Measurements from ENCODE around the gene JMJD1C. TPM values are rescaled to one million over a fixed set of nuclear protein-coding genes. Genes with fewer than 3 reads are reported as not detected.

JMJD1C gene
- total RNA-seq, 1 experiment from 2014 or later, result 66.3 TPM

GRCh38 chr10:63288170-63288569 is 177.6 kb downstream of the JMJD1C start:
- peaks cover 11 to 20% of the 10 kb centered on the region in 2 experiments for H3K4me1 ChIP-seq (ENCODE audit: control insufficient read depth in 1 of 2, insufficient read depth in 2 of 2, low read length in 2 of 2)
- no peaks in the 10 kb centered on the region for H3K27me3 ChIP-seq (ENCODE audit: insufficient read depth, low read length)
- H3K79me2 ChIP-seq (ENCODE audit: insufficient read depth, low read length), result peaks cover 46% of the 10 kb centered on the region
- no peaks in the 10 kb centered on the region for H3K36me3 ChIP-seq (ENCODE audit: control insufficient read depth in 1 of 2, insufficient read depth in 2 of 2, low read length in 2 of 2)
- H3K9me3 ChIP-seq (ENCODE audit: control insufficient read depth in 1 of 2, insufficient read depth in 1 of 2, low read depth in 1 of 2, low read length in 2 of 2), result no peaks in the 10 kb centered on the region
- H2AFZ ChIP-seq (ENCODE audit: low read depth, low read length, poor library complexity, severe bottlenecking), result no peak overlapping the region
- POLR2A ChIA-PET, result no interaction called here
- H3K9me2 ChIP-seq (ENCODE audit: insufficient read depth), result no peaks in the 10 kb centered on the region
- RAD21 ChIA-PET (ENCODE audit: low non-redundant PET in 1 of 2, low total read pairs in 2 of 2, uncharacterized antibody in 2 of 2, unreplicated experiment in 2 of 2), result no interaction called here
- no peak overlapping the region for H3K4me3 ChIP-seq (replicated peaks in 1 of 2; ENCODE audit: low read depth in 1 of 2, low read length in 2 of 2)
- no peaks in the 10 kb centered on the region; the same call in 1 of the 2 replicates for H4K20me1 ChIP-seq (ENCODE audit: insufficient read depth)
- TF ChIP-seq POLR2AphosphoS5 (IDR thresholded peaks at IDR 0.05; ENCODE audit: low read depth, low read length), result no peak
- TF ChIP-seq POLR2A (IDR thresholded peaks at IDR 0.05; ENCODE audit: borderline replicate concordance, extremely low read depth, insufficient read depth, insufficient read length), result no peak
- no peak for TF ChIP-seq ELF1 (IDR thresholded peaks at IDR 0.05; ENCODE audit: borderline replicate concordance, low read depth)
- TF ChIP-seq EZH2 (IDR thresholded peaks at IDR 0.05), result no peak
- TF ChIP-seq SIN3A (IDR thresholded peaks at IDR 0.05; ENCODE audit: low read depth), result no peak
- TF ChIP-seq ATF3 (IDR thresholded peaks at IDR 0.05), result no peak
- no peak for TF ChIP-seq SP1 (IDR thresholded peaks at IDR 0.05; ENCODE audit: low read depth)
- no peak for TF ChIP-seq REST (IDR thresholded peaks at IDR 0.05; ENCODE audit: low read depth)
- TF ChIP-seq CTCF (IDR thresholded peaks at IDR 0.05 in 2 of 3, conservative IDR thresholded peaks at IDR 0.05 in 1 of 3; ENCODE audit: borderline replicate concordance in 1 of 3, insufficient read depth in 1 of 3, low read depth in 2 of 3, low read length in 2 of 3), result no peak
- TF ChIP-seq YY1 (IDR thresholded peaks at IDR 0.05; ENCODE audit: extremely low read depth, insufficient replicate concordance, low read depth, low read length), result no peak
- no peak for TF ChIP-seq RAD21 (IDR thresholded peaks at IDR 0.05; ENCODE audit: low read depth)
- no peak overlapping the region for H3K9ac ChIP-seq (ENCODE audit: low read length)
- no peak overlapping the region for H3K4me2 ChIP-seq (ENCODE audit: low read length)
- H3K27ac ChIP-seq (ENCODE audit: low read depth, low read length), result no peak overlapping the region
- no TSS peak for BruUV-seq (replicated peaks)
- DNase-seq (ENCODE audit: low read depth, low spot score) (no peak), ATAC-seq (no peak)
- intact Hi-C loops (cut with micrococcal nuclease), result no loop called here
- CTCF ChIA-PET, result no interaction called here

Data from HCT116 (cell line).